ENCODE data around the gene GDI2.

GDI2 gene

DNA sequence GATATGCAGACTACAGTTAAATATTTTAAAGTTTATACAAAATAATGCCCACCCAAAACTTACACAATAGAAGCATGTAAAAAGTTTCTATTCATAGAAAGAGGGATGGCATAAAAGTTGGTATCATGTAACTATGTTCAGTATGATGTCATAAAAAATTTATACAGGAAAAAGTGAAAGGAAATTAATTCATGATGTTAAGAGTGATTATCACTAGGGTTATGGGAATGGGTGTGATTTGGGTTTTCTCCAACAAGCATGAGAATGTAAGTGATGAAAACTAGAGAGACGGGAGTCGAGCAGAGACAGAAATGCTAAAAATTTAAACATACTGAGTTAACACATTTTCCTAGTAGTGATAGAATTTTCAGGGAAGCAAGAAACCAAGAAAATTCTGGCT lies 52.7 kb downstream of the GDI2 start:
- TF ChIP-seq POLR2AphosphoS5 (IDR thresholded peaks at IDR 0.05; ENCODE audit: low read depth, low read length) (no peak), TAF1 (IDR thresholded peaks at IDR 0.05; ENCODE audit: borderline replicate concordance, insufficient read depth, low read length) (no peak), FOXP2 (optimal IDR thresholded peaks at IDR 0.05; ENCODE audit: borderline replicate concordance, extremely low read depth, extremely low read length, insufficient read depth) (no peak), SIN3A (IDR thresholded peaks at IDR 0.05; ENCODE audit: borderline replicate concordance, insufficient read depth, low read length) (no peak)
- TF ChIP-seq, protein P1, sequence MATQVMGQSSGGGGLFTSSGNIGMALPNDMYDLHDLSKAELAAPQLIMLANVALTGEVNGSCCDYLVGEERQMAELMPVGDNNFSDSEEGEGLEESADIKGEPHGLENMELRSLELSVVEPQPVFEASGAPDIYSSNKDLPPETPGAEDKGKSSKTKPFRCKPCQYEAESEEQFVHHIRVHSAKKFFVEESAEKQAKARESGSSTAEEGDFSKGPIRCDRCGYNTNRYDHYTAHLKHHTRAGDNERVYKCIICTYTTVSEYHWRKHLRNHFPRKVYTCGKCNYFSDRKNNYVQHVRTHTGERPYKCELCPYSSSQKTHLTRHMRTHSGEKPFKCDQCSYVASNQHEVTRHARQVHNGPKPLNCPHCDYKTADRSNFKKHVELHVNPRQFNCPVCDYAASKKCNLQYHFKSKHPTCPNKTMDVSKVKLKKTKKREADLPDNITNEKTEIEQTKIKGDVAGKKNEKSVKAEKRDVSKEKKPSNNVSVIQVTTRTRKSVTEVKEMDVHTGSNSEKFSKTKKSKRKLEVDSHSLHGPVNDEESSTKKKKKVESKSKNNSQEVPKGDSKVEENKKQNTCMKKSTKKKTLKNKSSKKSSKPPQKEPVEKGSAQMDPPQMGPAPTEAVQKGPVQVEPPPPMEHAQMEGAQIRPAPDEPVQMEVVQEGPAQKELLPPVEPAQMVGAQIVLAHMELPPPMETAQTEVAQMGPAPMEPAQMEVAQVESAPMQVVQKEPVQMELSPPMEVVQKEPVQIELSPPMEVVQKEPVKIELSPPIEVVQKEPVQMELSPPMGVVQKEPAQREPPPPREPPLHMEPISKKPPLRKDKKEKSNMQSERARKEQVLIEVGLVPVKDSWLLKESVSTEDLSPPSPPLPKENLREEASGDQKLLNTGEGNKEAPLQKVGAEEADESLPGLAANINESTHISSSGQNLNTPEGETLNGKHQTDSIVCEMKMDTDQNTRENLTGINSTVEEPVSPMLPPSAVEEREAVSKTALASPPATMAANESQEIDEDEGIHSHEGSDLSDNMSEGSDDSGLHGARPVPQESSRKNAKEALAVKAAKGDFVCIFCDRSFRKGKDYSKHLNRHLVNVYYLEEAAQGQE (IDR thresholded peaks at IDR 0.05; ENCODE audit: insufficient read depth in 1 of 2, low read depth in 2 of 2, low read length in 2 of 2), result no peak

DNA sequence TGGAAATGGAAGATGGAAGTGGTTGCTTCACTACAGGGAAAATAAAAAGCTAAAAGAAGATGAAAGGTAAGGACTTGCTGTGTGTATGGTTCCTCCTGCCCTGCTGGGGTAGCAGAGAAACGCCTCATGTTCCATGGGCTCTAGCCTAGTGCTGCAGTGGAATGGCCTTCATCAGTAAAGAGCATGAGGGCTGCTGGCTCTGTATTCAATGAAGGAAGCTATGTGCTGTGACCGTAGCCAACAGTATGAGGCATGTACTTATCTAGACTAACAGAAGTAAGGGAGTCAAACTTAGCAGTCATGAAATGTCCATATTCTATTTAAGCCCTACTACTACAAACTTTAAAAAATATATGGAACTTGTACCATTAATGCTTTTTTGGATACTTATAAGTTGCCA lies 54.3 kb downstream of the GDI2 start:
- no peak for TF ChIP-seq TAF1 (IDR thresholded peaks at IDR 0.05; ENCODE audit: borderline replicate concordance, insufficient read depth, low read length)
- TF ChIP-seq, protein P1 (IDR thresholded peaks at IDR 0.05; ENCODE audit: insufficient read depth in 1 of 2, low read depth in 2 of 2, low read length in 2 of 2), result no peak
- no peak for TF ChIP-seq SIN3A (IDR thresholded peaks at IDR 0.05; ENCODE audit: borderline replicate concordance, insufficient read depth, low read length)
- no peak for TF ChIP-seq FOXP2 (optimal IDR thresholded peaks at IDR 0.05; ENCODE audit: borderline replicate concordance, extremely low read depth, extremely low read length, insufficient read depth)
- TF ChIP-seq POLR2AphosphoS5 (IDR thresholded peaks at IDR 0.05; ENCODE audit: low read depth, low read length), result no peak

DNA sequence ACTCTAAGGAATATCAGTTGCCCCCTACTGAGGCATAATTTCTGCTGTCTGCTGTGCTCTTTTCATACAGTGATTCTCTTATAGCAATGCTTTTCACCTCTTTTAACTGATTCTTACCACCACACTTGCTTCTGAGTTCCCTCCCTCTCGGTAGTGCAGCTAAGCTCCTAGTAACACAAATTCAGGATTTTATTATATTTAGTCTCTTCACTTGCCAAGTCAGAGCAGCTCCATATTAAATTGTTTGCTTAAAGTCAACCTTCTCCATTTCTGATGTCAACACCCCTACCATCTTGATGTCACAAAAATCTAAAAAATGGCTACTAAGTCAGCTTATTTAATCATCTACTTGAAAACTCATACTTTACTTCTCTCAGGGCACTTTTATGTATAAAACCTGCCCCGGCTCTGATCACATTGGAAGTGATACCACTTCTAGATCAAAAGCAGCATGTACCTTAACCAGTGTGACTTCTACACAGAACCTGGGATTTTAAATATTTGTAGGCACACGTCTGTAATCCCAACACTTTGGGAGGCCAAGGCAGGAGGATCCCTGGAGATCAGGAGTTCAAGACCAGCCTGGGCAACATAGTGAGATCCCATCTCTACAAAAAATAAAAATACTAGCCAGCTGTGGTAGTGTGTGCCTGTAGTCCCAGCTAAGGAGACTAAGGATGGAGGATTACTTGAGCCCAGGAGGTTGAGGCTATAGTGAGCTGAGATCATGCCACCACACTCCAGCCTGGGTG lies 55.3 kb downstream of the GDI2 start:
- no peak for TF ChIP-seq POLR2AphosphoS5 (IDR thresholded peaks at IDR 0.05; ENCODE audit: low read depth, low read length)
- no peak for TF ChIP-seq SIN3A (IDR thresholded peaks at IDR 0.05; ENCODE audit: borderline replicate concordance, insufficient read depth, low read length)
- TF ChIP-seq, protein P1 (IDR thresholded peaks at IDR 0.05; ENCODE audit: insufficient read depth in 1 of 2, low read depth in 2 of 2, low read length in 2 of 2), result no peak
- no peak for TF ChIP-seq FOXP2 (optimal IDR thresholded peaks at IDR 0.05; ENCODE audit: borderline replicate concordance, extremely low read depth, extremely low read length, insufficient read depth)

DNA sequence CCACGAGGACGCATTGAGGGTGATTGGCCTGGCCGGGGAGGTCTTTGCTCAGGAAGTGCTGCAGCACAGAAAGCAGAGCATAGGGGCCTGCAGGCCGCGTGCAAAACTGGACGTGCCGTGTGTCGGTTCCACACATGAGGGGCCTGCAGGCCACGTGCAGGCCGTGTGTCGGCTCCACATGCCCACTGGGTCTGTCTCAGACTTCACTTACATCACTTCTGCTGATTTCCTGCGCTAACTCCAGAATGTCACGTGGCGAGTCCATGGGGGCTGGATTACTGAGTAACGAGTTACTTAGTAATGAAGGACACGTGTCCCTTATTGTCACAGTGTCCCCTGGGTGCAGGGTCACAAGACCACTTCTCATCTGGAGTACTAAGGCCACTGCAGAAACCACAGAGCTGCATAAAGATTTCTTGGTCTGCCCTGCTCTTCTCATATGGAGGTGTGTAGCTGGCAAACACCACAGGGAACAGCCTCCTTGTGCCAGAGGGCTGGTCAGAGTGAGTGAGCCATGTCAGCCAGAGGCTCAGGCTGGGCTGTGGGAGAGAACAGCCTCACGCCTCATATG lies 60.8 kb downstream of the GDI2 start:
- TF ChIP-seq TAF1 (IDR thresholded peaks at IDR 0.05; ENCODE audit: borderline replicate concordance, insufficient read depth, low read length), result no peak
- no peak for TF ChIP-seq SIN3A (IDR thresholded peaks at IDR 0.05; ENCODE audit: borderline replicate concordance, insufficient read depth, low read length)
- TF ChIP-seq POLR2AphosphoS5 (IDR thresholded peaks at IDR 0.05; ENCODE audit: low read depth, low read length), result no peak
- TF ChIP-seq FOXP2 (optimal IDR thresholded peaks at IDR 0.05; ENCODE audit: borderline replicate concordance, extremely low read depth, extremely low read length, insufficient read depth), result no peak
- TF ChIP-seq, protein P1 (IDR thresholded peaks at IDR 0.05; ENCODE audit: insufficient read depth in 1 of 2, low read depth in 2 of 2, low read length in 2 of 2), result no peak
